Stimulated activated CD4-positive, alpha-beta T cell treated with anti-CD3 and anti-CD28 coated beads, TNF-alpha, amount 100 ng/mL, for 1 hour (primary cell): ENCODE results near the gene OCA2.
"Not testable (repeated sequence)": the region's sequence is repeated elsewhere in the genome, so short reads cannot be mapped to it uniquely, and the experiment has no call there.

Experiments
- DNase-seq, 3 donors: peaks; one replicate each; pipeline ENCODE4 v3.0.0-alpha.2; 2020; ENCODE audit warnings: low read depth in 3 of 3, low spot score in 1 of 3

Gene OCA2

DNA sequence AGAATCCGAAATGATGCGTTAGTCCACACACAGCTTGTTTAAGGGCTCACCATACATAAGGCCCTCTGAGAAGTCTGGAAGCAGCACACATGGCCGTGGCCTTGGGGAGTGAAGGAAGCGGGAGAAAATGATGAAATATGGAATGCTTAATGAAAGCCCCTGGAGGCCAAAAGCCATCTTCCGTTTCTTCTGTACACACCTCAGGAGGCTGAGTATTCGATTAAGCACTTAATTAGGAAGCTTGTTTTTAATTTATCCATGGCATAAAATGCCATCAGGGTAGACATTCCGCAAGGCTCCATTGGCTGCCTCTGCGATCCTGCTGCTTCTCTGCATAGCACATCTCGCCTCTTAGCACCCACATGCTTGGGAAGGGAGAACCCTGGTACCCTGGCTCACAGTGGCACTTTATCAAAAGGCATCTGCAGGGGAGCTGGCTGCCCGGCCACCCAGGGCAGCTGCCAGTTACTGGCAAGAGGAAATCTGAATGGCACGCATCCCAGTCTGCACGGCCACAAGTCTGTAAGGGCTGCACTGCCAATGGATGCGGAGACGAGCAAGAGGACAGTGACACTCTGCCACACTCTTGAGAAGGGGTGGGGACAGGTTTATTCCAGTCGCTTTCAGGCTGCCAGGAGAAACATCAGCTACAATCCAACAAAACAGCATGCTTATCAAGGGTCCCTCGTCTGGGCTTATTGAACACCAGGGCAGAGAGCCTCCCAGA, 356.2 kb downstream of the OCA2 start:
- no peak for DNase-seq

DNA sequence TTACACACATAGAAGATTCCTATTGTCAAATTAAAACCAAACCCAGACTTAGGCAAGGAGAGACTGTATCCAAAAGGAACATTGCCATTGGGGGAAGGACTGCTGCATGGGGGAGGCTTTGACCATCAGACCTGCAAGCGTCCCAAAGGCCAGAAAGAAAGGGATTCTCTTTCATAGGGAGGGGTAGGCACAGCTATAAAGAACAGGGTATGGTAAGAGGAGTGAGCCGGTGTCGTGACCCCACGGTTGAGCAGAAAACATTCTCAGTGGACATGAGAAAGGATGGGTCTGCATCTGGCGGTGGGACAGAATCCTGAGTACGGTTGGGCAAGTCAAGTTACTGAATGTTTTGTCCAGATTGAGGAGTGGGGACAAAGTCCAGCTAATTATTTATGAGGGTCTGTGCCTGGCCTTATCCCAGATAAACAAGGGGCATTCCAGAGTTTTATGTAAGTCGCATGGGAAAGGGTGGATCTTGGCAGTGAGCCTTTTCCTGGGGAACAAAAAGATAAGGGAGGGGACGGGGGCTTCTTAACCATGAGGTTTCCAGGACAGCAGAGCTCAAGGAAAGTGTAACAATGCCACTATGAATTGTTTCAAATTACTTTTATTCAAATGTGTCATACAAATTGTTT, 357.8 kb downstream of the OCA2 start:
- DNase-seq: no peak

DNA sequence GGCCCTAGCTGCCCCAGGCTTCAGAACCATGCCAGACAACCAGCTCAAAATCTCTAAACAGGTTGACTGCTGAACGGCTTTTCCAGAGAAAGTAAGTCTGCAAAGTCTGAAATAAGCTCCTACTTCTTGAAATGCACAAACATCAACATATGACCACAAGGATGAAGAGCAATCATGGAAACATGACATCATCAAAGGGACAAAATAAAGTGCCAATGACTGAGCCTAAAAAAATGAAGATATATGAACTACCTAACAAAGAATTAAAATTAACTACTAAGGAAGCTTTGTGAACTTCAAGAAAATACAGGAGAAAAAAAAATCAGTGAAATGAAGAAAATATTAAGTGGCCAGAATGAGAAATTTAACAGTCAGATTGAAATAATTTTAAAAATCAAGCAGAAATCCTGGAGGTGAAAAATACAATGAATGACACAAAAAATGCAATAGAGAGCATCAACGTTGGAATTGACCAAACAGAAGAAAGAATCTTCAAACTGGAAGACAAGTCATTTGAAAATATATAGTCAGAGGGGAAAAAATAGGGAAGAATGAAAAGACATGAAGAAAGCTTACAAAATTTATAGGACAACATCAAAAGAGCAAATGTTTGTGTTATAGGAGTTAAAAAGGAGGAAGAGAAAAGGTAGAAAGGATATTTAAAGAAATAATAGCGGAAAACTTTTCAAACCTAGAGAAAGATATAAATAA, 364.2 kb downstream of the OCA2 start:
- no peak for DNase-seq

DNA sequence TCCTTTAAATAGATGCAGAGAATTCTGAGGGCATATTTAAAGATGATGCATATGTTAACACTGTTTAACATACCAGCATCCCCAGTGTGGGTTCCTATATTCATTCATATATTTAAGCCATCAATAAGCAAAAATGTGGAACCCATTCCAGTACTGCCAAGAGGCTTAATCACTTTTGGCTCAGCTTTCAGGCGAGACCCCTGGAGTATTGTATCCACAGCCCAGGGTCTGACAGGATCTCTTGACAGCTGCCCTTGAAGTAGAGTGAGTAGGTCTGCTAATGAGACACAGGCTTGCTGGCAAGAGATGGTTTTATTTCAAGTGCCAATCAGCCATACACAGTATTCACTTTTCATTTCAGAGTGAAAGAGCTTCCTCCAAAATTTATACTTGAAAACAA, 367.3 kb downstream of the OCA2 start:
- no peak for DNase-seq

DNA sequence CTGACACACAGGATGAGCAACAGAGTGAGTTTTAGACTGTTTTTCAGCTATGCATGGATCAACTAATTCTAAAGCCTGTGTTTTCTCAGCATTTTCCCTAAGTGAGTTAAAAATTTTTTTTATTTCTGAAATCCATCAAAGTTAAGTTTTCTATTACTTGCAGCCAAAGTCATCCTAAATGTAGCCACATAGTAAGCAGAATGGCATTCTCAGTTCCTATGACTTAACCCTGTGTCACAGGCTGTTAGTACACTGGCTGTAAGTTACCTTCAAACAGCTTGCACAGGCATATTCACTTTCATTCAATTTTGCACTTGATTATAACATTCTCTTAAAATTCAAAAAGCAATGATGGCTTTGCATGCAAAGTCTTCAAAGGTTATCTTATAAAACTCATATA, 368.2 kb downstream of the OCA2 start:
- no peak for DNase-seq

DNA sequence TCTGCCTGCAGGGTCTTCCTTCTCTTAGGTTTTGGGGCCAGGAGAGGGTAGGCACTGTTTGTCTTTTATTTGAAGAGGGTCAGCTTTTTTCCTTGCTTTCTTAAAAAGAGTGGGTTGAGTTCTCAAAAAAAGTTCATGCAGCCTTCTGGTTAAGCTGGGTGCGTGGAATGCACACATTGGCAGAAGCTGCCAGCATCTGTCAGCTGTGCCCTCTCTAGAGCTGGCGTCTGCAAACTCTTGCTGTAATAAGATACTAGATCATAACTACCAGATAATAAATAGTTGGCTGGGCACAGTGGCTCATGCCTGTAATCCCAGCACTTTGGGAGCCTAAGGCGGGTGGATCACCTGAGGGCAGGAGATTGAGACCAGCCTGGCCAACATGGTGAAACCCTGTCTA, 373.4 kb downstream of the OCA2 start:
- DNase-seq: no peak

DNA sequence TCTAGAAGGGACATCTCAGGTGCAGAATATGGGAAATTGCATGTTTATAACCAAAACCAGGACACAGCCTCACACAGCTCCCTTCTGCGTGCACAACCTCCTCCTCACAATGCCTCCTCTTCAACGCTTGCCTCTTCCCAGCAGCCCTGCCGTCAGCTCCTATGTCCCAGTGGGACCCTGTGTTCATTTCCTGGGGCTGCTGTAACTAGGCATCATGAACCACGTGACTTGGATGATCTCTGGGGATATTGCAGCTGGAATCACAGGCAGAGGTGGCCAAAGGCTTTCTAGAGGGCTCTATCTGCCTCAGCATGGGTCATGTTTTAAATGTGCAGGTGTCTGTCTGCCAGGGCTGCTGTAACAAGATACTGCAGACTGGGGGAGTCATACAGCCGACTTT, 375.3 kb downstream of the OCA2 start:
- no peak for DNase-seq

DNA sequence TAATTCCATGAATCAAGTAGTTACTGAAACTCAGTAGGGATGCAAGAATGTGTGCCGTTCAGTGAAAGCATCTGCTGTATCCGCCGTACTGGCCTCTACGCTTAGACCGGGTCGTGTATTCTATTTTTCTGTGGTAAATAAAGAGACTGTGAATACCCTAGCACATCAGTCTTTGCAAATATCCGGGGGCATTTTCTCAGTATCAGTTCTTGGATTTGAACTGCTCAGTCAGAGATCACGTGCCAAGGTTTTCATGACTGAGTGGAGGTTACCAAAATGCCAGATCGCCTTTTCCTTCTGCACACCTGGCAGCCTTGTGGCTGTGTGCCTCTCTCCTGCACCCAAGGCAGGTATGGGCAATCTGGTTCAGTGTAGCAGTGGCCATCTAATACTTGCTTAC, 377.0 kb downstream of the OCA2 start:
- no peak for DNase-seq

DNA sequence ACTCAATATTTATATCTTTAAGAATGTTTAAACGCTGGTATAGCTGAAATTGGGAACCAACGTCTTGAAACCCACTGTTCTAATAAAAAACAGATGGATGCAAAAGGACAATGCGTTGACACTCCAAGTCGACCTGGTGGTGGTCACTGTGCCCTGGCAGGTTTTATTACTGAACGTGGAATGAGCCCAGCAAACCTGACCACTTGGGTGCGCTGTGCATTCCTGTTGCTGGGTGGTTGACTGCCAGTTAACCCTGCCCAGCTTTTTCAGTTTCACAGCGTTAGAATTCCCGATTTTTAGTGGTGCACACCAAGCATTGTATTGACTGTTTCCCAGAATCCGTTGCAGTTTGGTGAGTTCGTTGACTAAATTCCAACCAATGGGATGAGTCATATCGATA, 384.4 kb downstream of the OCA2 start:
- no peak for DNase-seq

DNA sequence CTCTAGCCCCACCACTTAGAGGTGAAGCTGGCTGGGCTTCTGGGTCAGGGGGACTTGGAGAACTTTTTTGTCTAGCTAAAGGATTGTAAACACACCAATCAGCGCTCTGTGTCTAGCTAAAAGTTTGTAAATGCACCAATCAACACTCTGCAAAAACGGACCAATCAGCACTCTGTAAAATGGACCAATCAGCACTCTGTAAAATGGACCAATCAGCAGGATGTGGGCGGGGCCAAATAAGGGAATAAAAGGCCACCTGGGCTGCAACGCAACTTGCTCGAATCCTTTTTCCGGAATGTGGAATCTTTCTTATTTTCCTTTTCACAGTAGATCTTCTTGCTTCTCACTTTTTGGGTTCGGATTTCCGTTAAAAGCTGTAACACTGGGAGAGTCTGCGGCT, 385.3 kb downstream of the OCA2 start:
- DNase-seq: not testable (repeated sequence)

DNA sequence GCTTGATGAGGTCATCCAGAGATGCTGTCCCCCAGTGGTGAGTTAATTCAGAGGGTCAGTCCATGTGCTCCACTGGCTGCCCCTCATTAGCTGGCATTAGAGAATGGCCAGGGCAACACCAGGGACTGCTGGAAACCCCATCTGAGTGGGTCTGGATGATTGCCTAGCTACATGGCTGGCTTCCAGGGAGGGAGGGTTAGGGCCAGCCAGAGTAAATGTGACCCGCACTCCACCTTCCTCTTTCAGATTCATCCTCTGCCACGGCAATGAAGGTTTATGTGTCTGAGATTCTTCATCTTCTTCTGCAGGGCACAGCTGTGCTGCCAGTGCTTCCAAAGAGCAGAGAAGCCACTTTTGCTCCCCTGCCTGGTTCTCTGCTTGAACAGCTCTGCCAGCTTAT, 391.9 kb downstream of the OCA2 start:
- no peak for DNase-seq

DNA sequence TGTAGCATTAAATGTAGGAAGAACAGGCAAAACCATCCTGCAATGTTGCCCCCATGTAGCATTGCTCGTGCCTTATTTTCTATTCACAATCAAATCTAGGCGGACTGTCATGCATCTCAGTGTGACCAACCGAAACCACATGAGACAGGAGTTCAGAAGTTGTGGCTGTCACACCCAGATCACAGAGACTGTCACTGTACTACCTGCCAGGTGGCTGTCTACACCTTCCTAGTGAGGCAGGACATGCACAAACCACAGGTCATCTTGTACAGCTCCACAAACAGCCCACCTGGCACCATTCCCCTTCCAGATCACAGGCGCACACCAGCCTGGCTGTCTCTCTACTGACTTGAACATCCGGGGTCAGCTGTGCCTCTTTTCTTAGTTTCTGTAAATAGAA, 392.8 kb downstream of the OCA2 start:
- no peak for DNase-seq

DNA sequence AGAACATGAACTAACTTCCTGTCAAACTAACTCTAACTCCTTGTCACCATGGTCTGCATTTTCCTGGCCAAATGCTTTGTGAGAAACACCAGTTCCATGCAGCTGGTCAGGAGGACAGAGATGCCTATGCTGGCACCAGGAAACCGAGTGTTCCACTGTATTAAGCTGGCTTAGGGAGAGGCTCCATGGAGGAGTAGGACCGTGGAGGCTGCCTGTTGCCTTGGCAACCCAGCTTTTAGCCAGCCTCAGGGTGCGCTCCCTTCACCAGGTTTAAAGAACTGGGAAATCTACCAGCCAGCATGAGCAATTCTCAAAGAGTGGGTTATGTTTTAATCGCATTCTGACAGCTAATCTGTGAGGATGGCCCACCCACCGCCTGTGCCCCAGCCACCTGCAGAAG, 394.1 kb downstream of the OCA2 start:
- no peak for DNase-seq
